Skeletal muscle tissue (tissue), 4 donors: ENCODE results near the gene MRPS35. TPM values are rescaled to one million over a fixed set of nuclear protein-coding genes. Genes with fewer than 3 reads are reported as not detected.
"Not testable (repeated sequence)": the region's sequence is repeated elsewhere in the genome, so short reads cannot be mapped to it uniquely, and the experiment has no call there.

Experiments
- H3K27ac ChIP-seq: one replicate; pipeline ENCODE4 v1.7.0; 2013; ENCODE audit warnings: mild to moderate bottlenecking, low read depth, low read length, inconsistent platforms
- H3K27me3 ChIP-seq, 3 donors: one replicate each; pipeline ENCODE4 v1.7.0; 2013; ENCODE audit warnings: low read length in 3 of 3; ENCODE audit not compliant: control insufficient read depth in 3 of 3, insufficient read depth in 3 of 3
- H3K36me3 ChIP-seq, 3 donors: one replicate each; pipeline ENCODE4 v1.7.0; 2013; ENCODE audit warnings: low read length in 3 of 3; ENCODE audit not compliant: control insufficient read depth in 3 of 3, insufficient read depth in 3 of 3
- H3K4me1 ChIP-seq, 3 donors: one replicate each; pipeline ENCODE4 v1.7.0; 2013; ENCODE audit warnings: low read length in 3 of 3, mild to moderate bottlenecking in 3 of 3; ENCODE audit not compliant: control insufficient read depth in 3 of 3, insufficient read depth in 3 of 3
- H3K4me3 ChIP-seq, 3 donors: one replicate each; pipeline ENCODE4 v1.7.0; 2013; ENCODE audit warnings: low read length in 3 of 3
- H3K9ac ChIP-seq, 3 donors: one replicate each; pipeline ENCODE4 v1.7.0; 2013; ENCODE audit warnings: low read length in 3 of 3, mild to moderate bottlenecking in 3 of 3, moderate library complexity in 2 of 3, low read depth in 1 of 3
- H3K9me3 ChIP-seq, 3 donors: one replicate each; pipeline ENCODE4 v1.7.0; 2013; ENCODE audit warnings: low read length in 3 of 3; ENCODE audit not compliant: control insufficient read depth in 3 of 3
- total RNA-seq: library from RNA; depleted of rRNA; stranded (reverse); fragments of >200 nt; gene quantifications from one replicate; pipeline ENCODE4 v1.2.3, GENCODE V29; 2014
- donor health status: Osteomylitis.

Gene MRPS35
- total RNA-seq, 1 donor from 2014 or later = 64.2 TPM

GRCh38 chr12:27733052-27733656 lies 22.5 kb downstream of the MRPS35 start:
- no peaks in the 10 kb centered on the region for H3K9me3 ChIP-seq
- no peaks in the 10 kb centered on the region for H3K27me3 ChIP-seq
- peaks cover 2 to 24% (median 14%) of the 10 kb centered on the region in 3 donors for H3K36me3 ChIP-seq
- no peak overlapping the region for H3K4me3 ChIP-seq
- H3K9ac ChIP-seq = no peak overlapping the region
- no peaks in the 10 kb centered on the region for H3K4me1 ChIP-seq
- H3K27ac ChIP-seq = no peak overlapping the region

GRCh38 chr12:27733791-27734190 lies 23.2 kb downstream of the MRPS35 start:
- no peaks in the 10 kb centered on the region for H3K9me3 ChIP-seq
- no peak overlapping the region for H3K4me3 ChIP-seq
- no peaks in the 10 kb centered on the region for H3K4me1 ChIP-seq
- peaks cover 2 to 25% (median 14%) of the 10 kb centered on the region in 3 donors for H3K36me3 ChIP-seq
- H3K27ac ChIP-seq = no peak overlapping the region
- H3K9ac ChIP-seq = no peak overlapping the region
- H3K27me3 ChIP-seq = no peaks in the 10 kb centered on the region

GRCh38 chr12:27734321-27734720 lies 23.7 kb downstream of the MRPS35 start:
- not testable (repeated sequence) for H3K27ac ChIP-seq, H3K9me3 ChIP-seq, H3K27me3 ChIP-seq, H3K4me3 ChIP-seq, H3K9ac ChIP-seq, H3K4me1 ChIP-seq
- peaks cover 2 to 29% (median 14%) of the 10 kb centered on the region in 3 donors for H3K36me3 ChIP-seq

GRCh38 chr12:27743601-27744000 lies 33.0 kb downstream of the MRPS35 start:
- Histone ChIP-seq H3K9me3 (no peaks in the 10 kb centered on the region), H3K4me3 (no peak overlapping the region), H3K9ac (no peak overlapping the region), H3K36me3 (peaks cover 3 to 32% (median 20%) of the 10 kb centered on the region in 3 donors), H3K27me3 (no peaks in the 10 kb centered on the region), H3K27ac (no peak overlapping the region), H3K4me1 (peaks cover 0 to 10% (median 0%) of the 10 kb centered on the region in 3 donors)

- H3K27ac ChIP-seq, H3K9me3 ChIP-seq, H3K27me3 ChIP-seq, H3K4me3 ChIP-seq, H3K9ac ChIP-seq: not testable (repeated sequence)
- Histone ChIP-seq H3K4me1 (peaks cover 0 to 10% (median 0%) of the 10 kb centered on the region in 3 donors), H3K36me3 (peaks cover 3 to 20% (median 18%) of the 10 kb centered on the region in 3 donors)
These were observed 35.1 kb downstream of the MRPS35 start for GRCh38 chr12:27745734-27746133.

- H3K27ac ChIP-seq = peak overlapping the region; percentile 29
These were observed 36.6 kb downstream of the MRPS35 start for GRCh38 chr12:27747111-27747820.

GRCh38 chr12:27751386-27752047 lies 40.9 kb downstream of the MRPS35 start:
- H3K9ac ChIP-seq = no peak overlapping the region
- peaks cover 11 to 14% (median 12%) of the 10 kb centered on the region in 3 donors for H3K36me3 ChIP-seq
- no peaks in the 10 kb centered on the region for H3K27me3 ChIP-seq
- H3K4me1 ChIP-seq = peaks cover 0 to 10% (median 0%) of the 10 kb centered on the region in 3 donors
- no peak overlapping the region for H3K27ac ChIP-seq
- no peak overlapping the region for H3K4me3 ChIP-seq
- no peaks in the 10 kb centered on the region for H3K9me3 ChIP-seq

More at GRCh38 chr12:27747111-27747820, 36.6 kb downstream of the MRPS35 start:
- Histone ChIP-seq H3K27me3 (no peaks in the 10 kb centered on the region), H3K4me3 (no peak overlapping the region), H3K36me3 (peaks cover 6 to 22% (median 14%) of the 10 kb centered on the region in 3 donors), H3K4me1 (peaks cover 0 to 10% (median 0%) of the 10 kb centered on the region in 3 donors), H3K9ac (no peak overlapping the region), H3K9me3 (no peaks in the 10 kb centered on the region)

GRCh38 chr12:27754795-27755194 lies 44.2 kb downstream of the MRPS35 start:
- H3K4me3 ChIP-seq = no peak overlapping the region
- H3K27me3 ChIP-seq = no peaks in the 10 kb centered on the region
- H3K9me3 ChIP-seq = no peaks in the 10 kb centered on the region
- no peak overlapping the region for H3K27ac ChIP-seq
- no peaks in the 10 kb centered on the region for H3K4me1 ChIP-seq
- no peak overlapping the region for H3K9ac ChIP-seq
- H3K36me3 ChIP-seq = peaks cover 14 to 17% (median 15%) of the 10 kb centered on the region in 3 donors

GRCh38 chr12:27756670-27757195 lies 46.1 kb downstream of the MRPS35 start:
- H3K9me3 ChIP-seq = no peaks in the 10 kb centered on the region
- no peaks in the 10 kb centered on the region for H3K4me1 ChIP-seq
- H3K36me3 ChIP-seq = peaks cover 10 to 17% (median 13%) of the 10 kb centered on the region in 3 donors
- no peak overlapping the region for H3K9ac ChIP-seq
- no peak overlapping the region for H3K4me3 ChIP-seq
- no peaks in the 10 kb centered on the region for H3K27me3 ChIP-seq
- no peak overlapping the region for H3K27ac ChIP-seq

- H3K9me3 ChIP-seq = no peaks in the 10 kb centered on the region
- H3K4me3 ChIP-seq = no peak overlapping the region
- H3K9ac ChIP-seq = no peak overlapping the region
- H3K36me3 ChIP-seq = no peaks in the 10 kb centered on the region
- no peak overlapping the region for H3K27ac ChIP-seq
- H3K27me3 ChIP-seq = no peaks in the 10 kb centered on the region
- no peaks in the 10 kb centered on the region for H3K4me1 ChIP-seq
These were observed 52.1 kb downstream of the MRPS35 start for GRCh38 chr12:27762757-27763156.
